Measurements from ENCODE around the gene PINK1. TPM values are rescaled to one million over a fixed set of nuclear protein-coding genes. Genes with fewer than 3 reads are reported as not detected.
A peak's percentile ranks its signal among the peaks of the same experiment; 100 is the strongest.

The PINK1 gene
- polyA plus RNA-seq, 4 donors, result 35.1 to 120 (median 60.6) TPM

DNA sequence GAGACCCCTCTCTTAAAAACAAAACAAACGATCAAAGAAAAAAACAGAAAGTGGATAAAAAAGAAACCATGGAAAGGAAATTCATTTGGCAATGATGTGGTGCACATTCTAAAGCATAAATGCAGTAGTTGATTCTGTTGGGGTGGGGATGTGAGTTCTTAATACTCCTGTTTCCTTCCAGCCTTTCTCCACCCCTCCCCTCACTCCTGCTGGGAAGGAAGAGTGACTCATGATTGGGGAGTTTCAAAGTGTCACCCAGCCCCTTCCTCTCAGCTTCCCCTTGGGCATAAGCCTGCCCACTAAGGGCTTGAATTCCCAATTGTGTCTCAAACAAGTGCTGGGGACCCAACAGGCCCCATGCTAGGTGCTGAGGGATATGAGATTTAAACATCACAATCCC is 6.7 kb upstream of the PINK1 start:
- Histone ChIP-seq H3K27me3 (ENCODE audit: control insufficient read depth in 3 of 3, insufficient read depth in 3 of 3, low read length in 3 of 3) (peaks cover 0 to 12% (median 0%) of the 10 kb centered on the region in 3 donors), H3K4me3 (ENCODE audit: low read depth in 1 of 3, low read length in 3 of 3) (no peak overlapping the region), H3K36me3 (ENCODE audit: control insufficient read depth in 3 of 3, insufficient read depth in 2 of 3, low read depth in 1 of 3, low read length in 3 of 3) (no peaks in the 10 kb centered on the region), H3K27ac (ENCODE audit: low read depth in 1 of 3, low read length in 2 of 3) (no peak overlapping the region), H3K9me3 (ENCODE audit: control insufficient read depth in 2 of 2, insufficient read depth in 1 of 2, low read depth in 1 of 2, low read length in 1 of 2) (no peaks in the 10 kb centered on the region), H3K4me1 (ENCODE audit: control insufficient read depth in 3 of 3, insufficient read depth in 2 of 3, low read depth in 1 of 3, low read length in 2 of 3) (no peaks in the 10 kb centered on the region)
- WGBS, 3 donors, result 59 to 70% (median 67%) methylated on average over 1 of the region's 1 CpG
- FAIRE-seq, result no peak
- no peak for DNase-seq

DNA sequence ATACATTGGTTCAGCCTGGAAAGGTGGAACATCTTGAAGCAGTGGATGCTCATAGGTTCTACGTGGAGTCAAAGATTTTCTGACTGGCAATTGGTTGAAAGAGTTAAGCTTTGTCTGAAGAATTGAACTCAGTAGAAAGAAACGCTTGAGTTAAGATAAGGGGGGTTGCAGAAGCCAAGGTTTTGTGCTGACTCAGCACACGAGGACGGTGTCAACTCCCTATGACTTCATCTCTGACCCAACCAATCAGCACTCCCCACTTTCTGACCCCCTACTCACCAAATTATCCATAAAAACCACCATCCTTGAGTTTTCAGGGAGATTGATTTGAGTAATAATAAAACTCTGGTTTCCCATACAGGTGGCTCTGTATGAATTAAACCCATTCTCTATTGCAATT is 2.5 kb upstream of the PINK1 start:
- no peak overlapping the region for H3K27ac ChIP-seq (ENCODE audit: low read depth in 1 of 3, low read length in 2 of 3)
- H3K4me1 ChIP-seq (ENCODE audit: control insufficient read depth in 3 of 3, insufficient read depth in 2 of 3, low read depth in 1 of 3, low read length in 2 of 3), result peaks cover 3 to 11% (median 5%) of the 10 kb centered on the region in 3 donors
- 25 to 37% (median 32%) methylated on average over 4 of the region's 4 CpGs for WGBS, 3 donors
- FAIRE-seq (no peak), DNase-seq (no peak)
- no peaks in the 10 kb centered on the region for H3K36me3 ChIP-seq (ENCODE audit: control insufficient read depth in 3 of 3, insufficient read depth in 2 of 3, low read depth in 1 of 3, low read length in 3 of 3)
- H3K27me3 ChIP-seq (ENCODE audit: control insufficient read depth in 3 of 3, insufficient read depth in 3 of 3, low read length in 3 of 3), result peaks cover 0 to 2% (median 0%) of the 10 kb centered on the region in 3 donors
- H3K4me3 ChIP-seq (ENCODE audit: low read depth in 1 of 3, low read length in 3 of 3), result no peak overlapping the region
- no peaks in the 10 kb centered on the region for H3K9me3 ChIP-seq (ENCODE audit: control insufficient read depth in 2 of 2, insufficient read depth in 1 of 2, low read depth in 1 of 2, low read length in 1 of 2)

DNA sequence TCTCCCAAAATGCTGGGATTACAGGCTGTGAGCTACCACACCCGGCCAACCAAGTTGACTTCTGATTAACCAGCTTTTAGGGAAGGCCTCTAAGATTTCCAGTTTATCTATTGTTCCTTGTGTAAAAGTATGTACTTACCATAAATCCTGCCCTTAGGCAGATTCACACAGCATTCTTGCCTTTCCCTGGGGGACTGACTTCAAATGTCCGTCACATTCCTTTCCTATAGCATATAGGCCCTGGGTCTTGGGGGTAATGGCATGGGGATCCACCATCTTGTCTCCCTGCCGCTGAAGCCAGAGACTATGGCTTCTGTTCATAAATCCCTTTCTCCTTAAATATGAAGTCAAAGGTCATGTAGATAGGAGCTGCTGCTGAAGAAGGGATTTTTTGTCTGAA is 872 bp upstream of the PINK1 start:
- 68 to 81% (median 80%) methylated on average over 3 of the region's 3 CpGs for WGBS, 3 donors
- H3K4me1 ChIP-seq (ENCODE audit: control insufficient read depth in 3 of 3, insufficient read depth in 2 of 3, low read depth in 1 of 3, low read length in 2 of 3), result peaks cover 3 to 11% (median 5%) of the 10 kb centered on the region in 3 donors
- H3K9me3 ChIP-seq (ENCODE audit: control insufficient read depth in 2 of 2, insufficient read depth in 1 of 2, low read depth in 1 of 2, low read length in 1 of 2), result no peaks in the 10 kb centered on the region
- no peak overlapping the region for H3K4me3 ChIP-seq (ENCODE audit: low read depth in 1 of 3, low read length in 3 of 3)
- FAIRE-seq (no peak), DNase-seq (no peak)
- peaks cover 0 to 10% (median 0%) of the 10 kb centered on the region in 3 donors for H3K36me3 ChIP-seq (ENCODE audit: control insufficient read depth in 3 of 3, insufficient read depth in 2 of 3, low read depth in 1 of 3, low read length in 3 of 3)
- H3K27me3 ChIP-seq (ENCODE audit: control insufficient read depth in 3 of 3, insufficient read depth in 3 of 3, low read length in 3 of 3), result peaks cover 0 to 2% (median 0%) of the 10 kb centered on the region in 3 donors
- H3K27ac ChIP-seq (ENCODE audit: low read depth in 1 of 3, low read length in 2 of 3), result no peak overlapping the region

DNA sequence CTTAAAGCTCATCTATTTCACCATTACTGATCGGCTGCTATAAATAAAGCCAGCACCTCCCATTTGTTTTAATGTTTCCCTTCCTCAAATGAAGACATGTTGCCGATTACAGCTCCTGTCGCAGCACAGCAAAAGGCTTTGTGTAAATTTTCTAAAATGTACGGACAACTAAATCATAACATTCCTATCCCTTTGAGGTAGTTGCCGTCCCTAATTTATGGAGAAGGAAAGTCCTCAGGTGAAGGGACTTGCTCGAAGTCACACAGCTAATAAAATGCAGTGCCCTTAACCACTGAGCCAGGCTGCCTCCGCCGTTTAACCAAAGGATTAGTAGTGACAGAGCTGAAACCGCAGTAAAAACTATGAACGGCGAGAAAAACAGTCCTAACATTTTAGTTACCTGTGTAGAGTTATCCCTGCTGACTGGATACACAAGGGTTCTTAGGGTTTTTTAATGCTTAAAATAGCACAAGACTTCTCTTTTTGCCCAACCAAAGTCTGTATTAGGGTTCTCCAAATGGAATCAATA is 871 bp downstream of the PINK1 start:
- Histone ChIP-seq H3K9me3 (ENCODE audit: control insufficient read depth in 2 of 2, insufficient read depth in 1 of 2, low read depth in 1 of 2, low read length in 1 of 2) (no peaks in the 10 kb centered on the region), H3K4me1 (ENCODE audit: control insufficient read depth in 3 of 3, insufficient read depth in 2 of 3, low read depth in 1 of 3, low read length in 2 of 3) (peaks cover 3 to 11% (median 5%) of the 10 kb centered on the region in 3 donors), H3K27me3 (ENCODE audit: control insufficient read depth in 3 of 3, insufficient read depth in 3 of 3, low read length in 3 of 3) (peaks cover 0 to 2% (median 0%) of the 10 kb centered on the region in 3 donors), H3K4me3 (ENCODE audit: low read depth in 1 of 3, low read length in 3 of 3) (peak overlapping the region; percentile 40 to 96 (median 75)), H3K27ac (ENCODE audit: low read depth in 1 of 3, low read length in 2 of 3) (peak overlapping the region in 2 of 3 donors; percentile 25 to 76), H3K36me3 (ENCODE audit: control insufficient read depth in 3 of 3, insufficient read depth in 2 of 3, low read depth in 1 of 3, low read length in 3 of 3) (peaks cover 0 to 25% (median 6%) of the 10 kb centered on the region in 3 donors)
- WGBS, 3 donors, result 0 to 2% (median 1%) methylated on average over 11 of the region's 11 CpGs
- DNase-seq (peak in 1 of 2 donors; percentile 16), FAIRE-seq (no peak)

DNA sequence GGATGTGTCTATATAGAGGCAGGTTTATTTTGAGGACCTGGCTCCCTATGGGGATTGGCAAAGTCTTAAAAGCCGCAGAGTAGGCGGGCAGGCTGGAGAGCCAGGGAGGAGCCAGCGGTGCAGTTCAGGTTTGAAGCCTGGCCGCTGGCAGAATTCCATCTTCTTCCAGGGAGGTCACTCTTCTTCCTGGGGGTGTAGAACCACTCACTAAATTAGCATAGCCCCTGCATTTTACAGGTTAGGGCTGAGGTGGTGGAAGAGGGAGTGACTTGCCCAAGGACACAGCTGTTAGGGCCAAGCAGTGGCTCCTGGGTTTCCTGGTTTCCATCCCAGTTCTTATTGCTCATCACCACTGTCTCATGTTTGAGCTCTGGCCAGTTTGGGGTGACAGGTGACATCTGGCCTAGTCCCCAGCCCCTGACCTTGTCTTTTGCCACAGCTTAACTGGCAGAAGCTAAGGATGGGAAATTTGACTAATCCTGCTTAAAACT is 1.4 kb downstream of the PINK1 start:
- H3K4me3 ChIP-seq (ENCODE audit: low read depth in 1 of 3, low read length in 3 of 3), result peak overlapping the region; percentile 40 to 96 (median 75)
- H3K27me3 ChIP-seq (ENCODE audit: control insufficient read depth in 3 of 3, insufficient read depth in 3 of 3, low read length in 3 of 3), result peaks cover 0 to 2% (median 0%) of the 10 kb centered on the region in 3 donors
- no peak overlapping the region for H3K27ac ChIP-seq (ENCODE audit: low read depth in 1 of 3, low read length in 2 of 3)
- FAIRE-seq, result no peak
- no peaks in the 10 kb centered on the region for H3K9me3 ChIP-seq (ENCODE audit: control insufficient read depth in 2 of 2, insufficient read depth in 1 of 2, low read depth in 1 of 2, low read length in 1 of 2)
- peaks cover 3 to 11% (median 5%) of the 10 kb centered on the region in 3 donors for H3K4me1 ChIP-seq (ENCODE audit: control insufficient read depth in 3 of 3, insufficient read depth in 2 of 3, low read depth in 1 of 3, low read length in 2 of 3)
- WGBS, 3 donors, result 7 to 8% (median 8%) methylated on average over 4 of the region's 4 CpGs
- H3K36me3 ChIP-seq (ENCODE audit: control insufficient read depth in 3 of 3, insufficient read depth in 2 of 3, low read depth in 1 of 3, low read length in 3 of 3), result peaks cover 0 to 29% (median 6%) of the 10 kb centered on the region in 3 donors
- DNase-seq, result peak; percentile 44 to 50

DNA sequence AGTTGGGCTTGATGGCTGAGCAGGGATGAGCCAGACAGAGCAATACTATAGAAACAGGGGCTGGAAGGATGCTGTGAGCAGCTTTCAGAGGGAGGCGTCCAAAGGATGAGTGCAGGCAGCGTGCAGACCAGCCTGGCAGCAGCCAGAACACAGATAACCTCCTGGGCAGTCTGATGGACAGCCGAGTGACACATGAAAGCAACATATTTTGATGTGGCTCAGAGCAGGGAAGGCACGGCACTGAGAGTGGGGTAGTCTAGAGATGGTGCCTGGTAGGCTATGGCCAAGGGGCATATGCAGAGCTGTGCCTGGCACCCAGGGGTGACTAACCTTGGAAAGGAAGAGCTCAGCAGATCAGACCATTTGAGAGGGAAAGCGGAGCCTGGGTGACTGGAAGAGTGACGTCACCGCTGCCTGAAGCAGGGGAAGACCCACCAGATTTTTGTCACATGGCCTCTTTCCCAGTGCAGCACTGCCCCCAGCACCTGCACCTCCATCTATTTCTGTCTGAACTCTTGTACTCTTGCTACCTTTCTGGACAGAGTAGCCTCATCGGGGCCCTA is 3.6 kb downstream of the PINK1 start:
- Histone ChIP-seq H3K9me3 (ENCODE audit: control insufficient read depth in 2 of 2, insufficient read depth in 1 of 2, low read depth in 1 of 2, low read length in 1 of 2) (no peaks in the 10 kb centered on the region), H3K27me3 (ENCODE audit: control insufficient read depth in 3 of 3, insufficient read depth in 3 of 3, low read length in 3 of 3) (no peaks in the 10 kb centered on the region), H3K36me3 (ENCODE audit: control insufficient read depth in 3 of 3, insufficient read depth in 2 of 3, low read depth in 1 of 3, low read length in 3 of 3) (peaks cover 0 to 49% (median 6%) of the 10 kb centered on the region in 3 donors), H3K27ac (ENCODE audit: low read depth in 1 of 3, low read length in 2 of 3) (no peak overlapping the region), H3K4me3 (ENCODE audit: low read depth in 1 of 3, low read length in 3 of 3) (no peak overlapping the region), H3K4me1 (ENCODE audit: control insufficient read depth in 3 of 3, insufficient read depth in 2 of 3, low read depth in 1 of 3, low read length in 2 of 3) (peaks cover 3 to 11% (median 5%) of the 10 kb centered on the region in 3 donors)
- 89 to 93% (median 90%) methylated on average over 8 of the region's 8 CpGs for WGBS, 3 donors
- FAIRE-seq (no peak), DNase-seq (no peak)

DNA sequence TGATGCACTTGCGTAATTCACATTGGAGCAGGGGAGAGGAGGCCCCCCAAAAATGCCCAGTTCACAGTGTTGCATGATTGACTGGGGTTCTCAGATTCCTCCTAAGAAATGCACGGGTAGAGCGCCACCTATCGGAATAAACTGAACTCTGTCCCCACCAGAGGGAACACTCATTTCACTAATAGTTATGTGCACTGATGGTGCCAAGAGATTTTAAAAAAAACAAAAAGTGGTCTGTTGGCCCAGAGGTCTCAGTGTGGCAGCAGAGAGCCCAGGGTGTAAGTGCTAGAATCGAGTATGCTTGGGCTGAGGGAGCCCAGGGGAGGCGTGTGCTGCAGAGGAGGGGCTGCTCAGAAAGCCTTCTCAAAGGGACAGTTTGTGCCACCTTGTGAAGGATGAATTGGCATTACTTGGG is 6.9 kb downstream of the PINK1 start:
- no peak overlapping the region for H3K27ac ChIP-seq (ENCODE audit: low read depth in 1 of 3, low read length in 2 of 3)
- peaks cover 2 to 69% (median 16%) of the 10 kb centered on the region in 3 donors for H3K36me3 ChIP-seq (ENCODE audit: control insufficient read depth in 3 of 3, insufficient read depth in 2 of 3, low read depth in 1 of 3, low read length in 3 of 3)
- H3K4me1 ChIP-seq (ENCODE audit: control insufficient read depth in 3 of 3, insufficient read depth in 2 of 3, low read depth in 1 of 3, low read length in 2 of 3), result no peaks in the 10 kb centered on the region
- WGBS, 3 donors, result 24 to 29% (median 28%) methylated on average over 6 of the region's 6 CpGs
- FAIRE-seq (no peak), DNase-seq (peak; percentile 54 to 67)
- H3K27me3 ChIP-seq (ENCODE audit: control insufficient read depth in 3 of 3, insufficient read depth in 3 of 3, low read length in 3 of 3), result no peaks in the 10 kb centered on the region
- no peak overlapping the region for H3K4me3 ChIP-seq (ENCODE audit: low read depth in 1 of 3, low read length in 3 of 3)
- no peaks in the 10 kb centered on the region for H3K9me3 ChIP-seq (ENCODE audit: control insufficient read depth in 2 of 2, insufficient read depth in 1 of 2, low read depth in 1 of 2, low read length in 1 of 2)

DNA sequence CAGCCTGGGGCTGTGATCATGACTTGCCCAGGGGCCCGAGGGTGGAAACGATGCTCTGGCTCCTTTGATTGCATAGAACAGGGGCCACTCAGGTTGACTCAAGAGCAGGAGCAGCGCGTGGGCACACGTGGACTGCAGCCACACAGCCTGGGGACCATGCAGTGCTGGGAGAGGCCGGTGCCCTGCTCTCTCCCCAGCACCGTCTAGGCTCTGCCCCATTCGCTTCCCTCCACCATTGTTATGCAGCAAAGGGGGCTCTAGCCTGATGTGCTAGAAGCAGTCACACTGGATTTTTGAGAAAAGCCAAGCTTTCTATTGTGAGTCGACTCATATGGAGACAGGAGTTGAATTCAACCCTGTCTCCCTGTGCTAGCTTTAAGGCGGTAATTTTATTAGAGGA is 8.7 kb downstream of the PINK1 start:
- H3K27ac ChIP-seq (ENCODE audit: low read depth in 1 of 3, low read length in 2 of 3), result no peak overlapping the region
- peaks cover 5 to 71% (median 21%) of the 10 kb centered on the region in 3 donors for H3K36me3 ChIP-seq (ENCODE audit: control insufficient read depth in 3 of 3, insufficient read depth in 2 of 3, low read depth in 1 of 3, low read length in 3 of 3)
- no peaks in the 10 kb centered on the region for H3K27me3 ChIP-seq (ENCODE audit: control insufficient read depth in 3 of 3, insufficient read depth in 3 of 3, low read length in 3 of 3)
- no peaks in the 10 kb centered on the region for H3K9me3 ChIP-seq (ENCODE audit: control insufficient read depth in 2 of 2, insufficient read depth in 1 of 2, low read depth in 1 of 2, low read length in 1 of 2)
- DNase-seq, result no peak
- H3K4me1 ChIP-seq (ENCODE audit: control insufficient read depth in 3 of 3, insufficient read depth in 2 of 3, low read depth in 1 of 3, low read length in 2 of 3), result no peaks in the 10 kb centered on the region
- no peak for FAIRE-seq
- no peak overlapping the region for H3K4me3 ChIP-seq (ENCODE audit: low read depth in 1 of 3, low read length in 3 of 3)
- 81 to 93% (median 83%) methylated on average over 10 of the region's 10 CpGs for WGBS, 3 donors
